Activated T-helper 1 cell treated with anti-CD3 and anti-CD28 coated beads, Interleukin-12 subunit alpha, Interleukin-12 subunit beta, Interleukin-2, Interleukin-4 antibody, amounts not matched to agents 30 ng/mL and 10 ng/mL and 1 ng/mL, durations not matched to agents 14 hours and 24 hours and 36 hours (primary cell): Measurements from ENCODE around the gene CLASRP. TPM values are rescaled to one million over a fixed set of nuclear protein-coding genes. Genes with fewer than 3 reads are reported as not detected.

Experiments
- DNase-seq: peaks from one replicate; pipeline ENCODE4 v3.0.0; 2021; ENCODE audit warnings: low spot score
- H3K27ac Mint-ChIP-seq: one replicate; pipeline ENCODE4 v1.8.0; 2021; ENCODE audit warnings: mild to moderate bottlenecking, mixed read lengths
- H3K27me3 Mint-ChIP-seq: one replicate; pipeline ENCODE4 v1.8.0; 2022; ENCODE audit warnings: mild to moderate bottlenecking, moderate library complexity, mixed read lengths; ENCODE audit not compliant: insufficient read depth
- H3K36me3 Mint-ChIP-seq: one replicate; pipeline ENCODE4 v1.8.0; 2021; ENCODE audit warnings: low read depth, mixed read lengths
- H3K4me1 Mint-ChIP-seq: one replicate; pipeline ENCODE4 v1.8.0; 2021; ENCODE audit warnings: low read depth, mixed read lengths
- H3K4me3 Mint-ChIP-seq: one replicate; pipeline ENCODE4 v1.8.0; 2021; ENCODE audit warnings: mild to moderate bottlenecking, moderate library complexity, mixed read lengths
- H3K9me3 Mint-ChIP-seq: one replicate; pipeline ENCODE4 v1.8.0; 2021; ENCODE audit warnings: mixed read lengths
- intact Hi-C: fragments of 100-400 bp; cut with micrococcal nuclease; formaldehyde crosslinking; loops from one replicate; pipeline ENCODE4 v1.15.1; 2024
- total RNA-seq: library from RNA; stranded (reverse); gene quantifications from 2 replicates; pipeline ENCODE4 v1.2.3, GENCODE V29; 2022

The CLASRP gene
- total RNA-seq, 1 donor from 2014 or later, result 116 TPM

DNA sequence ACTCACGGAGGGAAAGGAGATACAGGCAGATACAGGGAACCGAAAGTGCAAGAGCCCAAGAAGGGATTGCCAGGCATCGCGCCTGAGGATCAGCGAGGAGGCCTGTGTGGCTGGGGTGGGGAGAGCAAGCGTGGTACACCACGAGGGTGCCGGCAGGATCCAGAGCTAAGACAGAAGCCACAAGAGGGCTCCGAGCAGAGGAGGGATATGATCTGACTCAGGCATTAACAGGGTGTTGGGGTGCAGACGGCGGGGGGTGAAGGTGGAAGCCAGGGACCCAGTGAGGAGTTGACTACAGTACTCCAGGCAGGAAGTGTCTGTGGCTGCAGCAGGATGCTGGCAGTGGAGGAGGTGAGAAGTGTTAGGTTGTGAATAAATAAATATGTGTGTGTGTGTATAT, 48.7 kb downstream of the CLASRP start:
- peaks cover 26% of the 10 kb centered on the region for H3K4me1 Mint-ChIP-seq
- H3K4me3 Mint-ChIP-seq, result peak overlapping the region; percentile 15
- intact Hi-C loops, result no loop called here
- H3K27ac Mint-ChIP-seq, result peak overlapping the region; percentile 92
- peaks cover 3% of the 10 kb centered on the region for H3K9me3 Mint-ChIP-seq
- peaks cover 19% of the 10 kb centered on the region for H3K36me3 Mint-ChIP-seq
- H3K27me3 Mint-ChIP-seq, result no peaks in the 10 kb centered on the region
- peak; percentile 48 for DNase-seq

DNA sequence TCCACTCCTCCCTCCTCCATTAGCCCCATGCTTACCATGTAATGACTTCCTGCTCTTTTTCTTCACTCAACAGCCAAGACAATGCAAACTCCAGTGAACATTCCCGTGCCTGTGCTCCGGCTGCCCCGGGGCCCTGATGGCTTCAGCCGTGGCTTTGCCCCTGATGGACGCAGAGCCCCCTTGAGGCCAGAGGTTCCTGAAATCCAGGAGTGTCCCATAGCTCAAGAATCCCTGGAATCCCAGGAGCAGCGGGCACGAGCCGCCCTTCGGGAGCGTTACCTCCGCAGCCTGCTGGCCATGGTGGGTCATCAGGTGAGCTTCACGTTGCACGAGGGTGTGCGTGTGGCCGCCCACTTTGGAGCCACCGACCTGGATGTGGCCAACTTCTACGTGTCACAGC, 51.2 kb downstream of the CLASRP start:
- no peak overlapping the region for H3K27ac Mint-ChIP-seq
- peaks cover 41% of the 10 kb centered on the region for H3K4me1 Mint-ChIP-seq
- peaks cover 3% of the 10 kb centered on the region for H3K9me3 Mint-ChIP-seq
- H3K4me3 Mint-ChIP-seq, result no peak overlapping the region
- no peaks in the 10 kb centered on the region for H3K27me3 Mint-ChIP-seq
- no peak for DNase-seq
- intact Hi-C loops, result loop anchor here (5.0 kb wide), 2 partner anchors 317 to 387 kb away; partner anchors contain the start of genes POLR1G and PPP1R13L
- peaks cover 27% of the 10 kb centered on the region for H3K36me3 Mint-ChIP-seq

DNA sequence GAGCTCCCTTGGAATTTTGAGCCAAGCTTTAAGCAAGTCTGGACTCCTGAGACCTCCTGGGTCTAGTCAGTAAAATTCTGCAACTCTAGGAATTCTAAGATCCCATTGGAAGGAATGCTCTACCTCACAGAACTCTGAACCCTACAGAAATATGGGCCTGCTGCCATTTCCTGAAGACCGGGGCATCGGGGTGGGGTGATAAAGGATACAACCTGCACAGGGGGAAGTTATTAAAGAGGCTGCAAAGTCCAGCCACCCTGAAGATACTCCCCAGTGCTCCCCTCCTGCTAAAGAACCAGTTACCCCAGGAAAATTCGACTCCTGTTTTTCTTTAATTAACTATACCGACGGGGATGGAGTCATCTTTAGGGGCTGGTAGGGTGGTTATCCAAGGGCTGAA, 51.8 kb downstream of the CLASRP start:
- peaks cover 23% of the 10 kb centered on the region for H3K36me3 Mint-ChIP-seq
- intact Hi-C loops, result loop anchor here (1.0 to 5.0 kb wide), 5 partner anchors 11 to 387 kb away; partner anchors contain the start of genes BLOC1S3, GEMIN7, POLR1G and PPP1R13L
- H3K27ac Mint-ChIP-seq, result no peak overlapping the region
- H3K4me3 Mint-ChIP-seq, result no peak overlapping the region
- H3K27me3 Mint-ChIP-seq, result no peaks in the 10 kb centered on the region
- H3K4me1 Mint-ChIP-seq, result peaks cover 42% of the 10 kb centered on the region
- no peak for DNase-seq
- H3K9me3 Mint-ChIP-seq, result peaks cover 3% of the 10 kb centered on the region

- peak; percentile 95 for DNase-seq
- peaks cover 23% of the 10 kb centered on the region for H3K36me3 Mint-ChIP-seq
- H3K27ac Mint-ChIP-seq, result peak overlapping the region; percentile 97
- peaks cover 48% of the 10 kb centered on the region for H3K4me1 Mint-ChIP-seq
- H3K9me3 Mint-ChIP-seq, result peaks cover 3% of the 10 kb centered on the region
- intact Hi-C loops, result loop anchor here (1.0 to 5.0 kb wide), 5 partner anchors 12 to 386 kb away; partner anchors contain the start of genes BLOC1S3, GEMIN7, POLR1G and PPP1R13L
- H3K27me3 Mint-ChIP-seq, result no peaks in the 10 kb centered on the region
- peak overlapping the region; percentile 84 for H3K4me3 Mint-ChIP-seq
Observed at GRCh38 chr19:45091031-45091923, 52.4 kb downstream of the CLASRP start.

DNA sequence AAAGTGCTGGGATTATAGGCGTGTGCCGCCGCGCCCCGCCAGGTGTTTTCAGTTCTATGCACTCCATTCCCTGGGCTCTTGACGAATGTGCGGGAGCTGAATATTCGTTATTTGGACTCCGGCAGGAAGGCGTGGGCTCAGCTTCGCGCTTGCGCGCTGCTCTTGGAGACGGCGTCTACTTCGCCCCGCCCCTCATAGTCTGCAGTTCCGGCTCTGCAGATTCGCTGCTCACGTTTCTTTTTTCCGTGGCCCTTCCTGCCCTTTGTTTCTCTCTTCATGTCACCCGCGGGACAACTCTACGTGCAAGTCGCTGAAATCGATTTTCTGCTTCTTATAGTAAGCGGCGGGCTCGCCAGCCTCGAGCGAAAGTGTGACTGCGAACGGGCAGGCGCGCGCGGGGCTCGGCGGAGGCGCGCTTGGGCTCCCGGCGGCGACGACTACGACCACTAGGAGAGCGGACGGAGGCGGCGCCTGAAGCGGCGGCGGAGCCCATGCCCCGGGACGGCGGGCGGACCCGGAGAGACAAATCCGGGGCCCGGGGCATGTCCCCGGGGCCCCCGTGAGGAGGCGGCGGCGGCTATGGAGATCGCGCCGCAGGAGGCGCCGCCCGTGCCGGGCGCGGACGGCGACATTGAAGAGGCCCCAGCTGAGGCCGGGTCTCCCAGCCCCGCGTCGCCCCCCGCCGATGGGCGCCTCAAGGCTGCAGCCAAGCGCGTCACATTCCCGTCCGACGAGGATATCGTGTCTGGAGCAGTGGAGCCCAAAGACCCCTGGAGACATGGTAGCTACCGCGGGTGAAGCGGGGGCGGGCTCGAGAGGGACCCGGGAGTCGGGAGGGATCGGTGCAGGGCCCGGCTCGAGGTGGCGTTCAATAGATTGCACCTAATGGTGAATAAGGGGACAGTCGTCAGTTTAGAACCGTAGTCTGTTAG, 54.2 kb downstream of the CLASRP start, which contains the start of gene PPP1R37:
TSS of gene PPP1R37 (plus strand) at position 433 of the 932 bp plus-strand sequence. CDS start at position 580, 147 bp downstream.
- H3K27ac Mint-ChIP-seq, result peak within 1 kb of the TSS; percentile 97
- H3K4me1 Mint-ChIP-seq, result peaks cover 46% of the 10 kb centered on the region
- DNase-seq, result peak; percentile 92
- H3K36me3 Mint-ChIP-seq, result peaks cover 18% of the 10 kb centered on the region
- intact Hi-C loops, result loop anchor here (1.0 to 5.0 kb wide), 8 partner anchors 24 to 624 kb away; partner anchors contain the start of genes CLASRP, POLR1G, PPP1R13L and TOMM40
- H3K27me3 Mint-ChIP-seq, result no peaks in the 10 kb centered on the region
- H3K4me3 Mint-ChIP-seq, result peak within 1 kb of the TSS; percentile 84
- peaks cover 3% of the 10 kb centered on the region for H3K9me3 Mint-ChIP-seq

- Mint-ChIP-seq H3K36me3 (peaks cover 18% of the 10 kb centered on the region), H3K27ac (no peak overlapping the region), H3K9me3 (peaks cover 3% of the 10 kb centered on the region), H3K4me3 (peak overlapping the region; percentile 84), H3K4me1 (peaks cover 40% of the 10 kb centered on the region), H3K27me3 (no peaks in the 10 kb centered on the region)
- DNase-seq, result no peak
- intact Hi-C loops, result loop anchor here (5.0 kb wide), 2 partner anchors 313 to 383 kb away; partner anchors contain the start of genes POLR1G and PPP1R13L
Observed at GRCh38 chr19:45094137-45094536, 55.3 kb downstream of the CLASRP start.

- DNase-seq, result no peak
- H3K27me3 Mint-ChIP-seq, result no peaks in the 10 kb centered on the region
- H3K4me1 Mint-ChIP-seq, result peaks cover 40% of the 10 kb centered on the region
- peaks cover 3% of the 10 kb centered on the region for H3K9me3 Mint-ChIP-seq
- H3K4me3 Mint-ChIP-seq, result peak overlapping the region; percentile 84
- H3K36me3 Mint-ChIP-seq, result peaks cover 17% of the 10 kb centered on the region
- H3K27ac Mint-ChIP-seq, result peak overlapping the region; percentile 40
- intact Hi-C loops, result loop anchor here (5.0 kb wide), 2 partner anchors 313 to 383 kb away; partner anchors contain the start of genes POLR1G and PPP1R13L
Observed at GRCh38 chr19:45094707-45095106, 55.9 kb downstream of the CLASRP start.

- no peaks in the 10 kb centered on the region for H3K27me3 Mint-ChIP-seq
- H3K9me3 Mint-ChIP-seq, result peaks cover 3% of the 10 kb centered on the region
- peaks cover 40% of the 10 kb centered on the region for H3K4me1 Mint-ChIP-seq
- peaks cover 15% of the 10 kb centered on the region for H3K36me3 Mint-ChIP-seq
- intact Hi-C loops, result no loop called here
- H3K27ac Mint-ChIP-seq, result no peak overlapping the region
- no peak for DNase-seq
- H3K4me3 Mint-ChIP-seq, result no peak overlapping the region
Observed at GRCh38 chr19:45095496-45096413, 56.9 kb downstream of the CLASRP start.

- Mint-ChIP-seq H3K9me3 (no peaks in the 10 kb centered on the region), H3K4me3 (no peak overlapping the region), H3K27me3 (no peaks in the 10 kb centered on the region), H3K4me1 (peaks cover 34% of the 10 kb centered on the region), H3K27ac (no peak overlapping the region), H3K36me3 (peaks cover 10% of the 10 kb centered on the region)
- intact Hi-C loops, result no loop called here
- no peak for DNase-seq
Observed at GRCh38 chr19:45096700-45097099, 57.9 kb downstream of the CLASRP start.

DNA sequence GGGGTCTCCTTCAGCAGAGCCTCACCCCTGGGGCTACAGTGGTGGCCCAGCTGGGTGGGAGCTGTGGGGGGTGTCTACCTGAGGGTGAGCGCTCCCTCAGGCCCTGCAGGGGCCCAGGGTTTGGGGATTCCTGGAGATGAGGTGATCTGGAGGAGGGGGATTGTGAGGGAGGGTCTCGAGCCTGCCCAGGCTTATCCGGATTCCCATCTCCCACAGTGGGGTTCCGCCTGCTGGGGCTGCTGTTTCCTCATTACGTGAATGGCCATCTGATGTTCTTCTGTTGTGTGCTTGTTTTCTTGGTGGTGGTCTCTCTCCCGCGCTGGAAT, 58.6 kb downstream of the CLASRP start:
- H3K4me1 Mint-ChIP-seq, result peaks cover 30% of the 10 kb centered on the region
- H3K27me3 Mint-ChIP-seq, result no peaks in the 10 kb centered on the region
- no peaks in the 10 kb centered on the region for H3K9me3 Mint-ChIP-seq
- no peak overlapping the region for H3K4me3 Mint-ChIP-seq
- DNase-seq, result no peak
- intact Hi-C loops, result no loop called here
- H3K27ac Mint-ChIP-seq, result no peak overlapping the region
- peaks cover 8% of the 10 kb centered on the region for H3K36me3 Mint-ChIP-seq

DNA sequence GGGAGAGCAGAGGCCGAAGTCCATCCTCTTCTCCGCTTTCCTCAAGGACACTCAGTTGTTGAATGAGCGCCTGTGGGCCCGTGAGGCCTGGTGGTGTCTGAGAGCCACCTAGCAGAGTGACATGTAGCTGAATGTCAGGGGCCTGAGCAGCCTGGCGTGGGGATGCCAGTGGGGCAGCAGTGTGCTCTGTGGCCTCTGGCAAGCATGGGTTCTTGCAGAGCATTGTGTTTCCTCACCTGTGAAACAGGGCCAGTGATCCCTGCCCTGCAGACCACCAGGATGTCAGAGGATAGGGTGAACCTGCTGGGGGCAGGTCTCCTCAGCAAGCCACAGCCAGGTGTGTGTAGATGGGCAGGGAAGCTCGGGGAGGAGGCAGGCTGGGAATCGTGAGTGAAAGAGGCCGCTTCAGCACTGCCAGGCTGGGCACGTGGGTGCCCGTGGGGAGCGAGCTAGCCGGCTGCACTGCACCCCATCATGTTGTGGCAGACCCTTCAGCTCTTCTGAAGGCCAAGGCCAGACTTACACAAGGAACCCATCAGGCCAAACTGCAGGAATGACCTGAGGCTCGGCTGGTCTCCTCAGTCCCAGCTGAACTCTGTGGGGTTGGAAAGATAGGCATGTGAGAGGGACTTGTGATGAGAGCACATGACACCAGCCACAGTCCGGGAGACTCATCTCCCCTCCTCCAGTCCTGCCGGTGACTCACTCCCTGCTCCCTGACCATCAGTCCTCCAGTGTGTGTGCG, 59.1 kb downstream of the CLASRP start:
- Mint-ChIP-seq H3K27ac (no peak overlapping the region), H3K4me1 (peaks cover 30% of the 10 kb centered on the region)

More for the DNA sequence above, 59.1 kb downstream of the CLASRP start:
- no peak for DNase-seq
- Mint-ChIP-seq H3K27me3 (no peaks in the 10 kb centered on the region), H3K9me3 (no peaks in the 10 kb centered on the region), H3K4me3 (no peak overlapping the region), H3K36me3 (peaks cover 8% of the 10 kb centered on the region)
- intact Hi-C loops, result no loop called here
